GM12872 (cell line): ENCODE data around the gene ABCF2.

ENCODE experiments used
- TF ChIP-seq, protein P1 (sequence below): IDR thresholded peaks from 3 replicates; pipeline ENCODE4 v1.5.1; 2011; ENCODE audit warnings: low read depth, mild to moderate bottlenecking, low read length, moderate library complexity; ENCODE audit not compliant: insufficient read depth

Gene ABCF2

DNA sequence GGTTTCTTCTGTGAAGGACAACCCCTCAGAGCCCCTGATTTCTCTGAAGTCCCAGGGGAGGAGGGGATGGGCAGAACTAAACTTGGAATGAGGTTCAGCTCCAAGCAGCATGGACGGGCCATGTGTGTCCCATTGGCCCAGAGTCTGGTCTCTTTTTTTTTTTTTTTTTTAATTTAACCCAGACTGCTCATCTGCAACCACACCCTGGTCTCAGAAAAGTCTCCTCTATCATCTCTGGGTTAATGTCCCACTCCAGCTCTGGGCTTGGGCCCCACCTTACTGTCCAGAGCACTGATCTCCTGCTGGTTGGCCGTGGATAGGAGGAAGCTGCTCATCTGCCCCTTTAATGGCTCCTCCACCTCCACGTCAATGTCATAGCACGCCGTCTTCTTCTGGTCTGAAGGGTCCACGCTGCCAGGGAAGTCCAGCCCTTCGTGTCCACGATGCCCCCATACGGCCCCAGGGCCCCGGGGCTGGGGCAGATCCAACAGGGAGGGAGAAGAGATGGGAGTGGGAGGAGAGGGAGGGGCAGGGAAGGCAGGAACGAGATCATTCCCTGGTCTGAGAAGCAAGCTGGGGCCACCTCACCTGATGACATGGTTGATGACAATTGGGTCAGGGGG is 12.9 kb upstream of the ABCF2 start:
- TF ChIP-seq, protein P1, sequence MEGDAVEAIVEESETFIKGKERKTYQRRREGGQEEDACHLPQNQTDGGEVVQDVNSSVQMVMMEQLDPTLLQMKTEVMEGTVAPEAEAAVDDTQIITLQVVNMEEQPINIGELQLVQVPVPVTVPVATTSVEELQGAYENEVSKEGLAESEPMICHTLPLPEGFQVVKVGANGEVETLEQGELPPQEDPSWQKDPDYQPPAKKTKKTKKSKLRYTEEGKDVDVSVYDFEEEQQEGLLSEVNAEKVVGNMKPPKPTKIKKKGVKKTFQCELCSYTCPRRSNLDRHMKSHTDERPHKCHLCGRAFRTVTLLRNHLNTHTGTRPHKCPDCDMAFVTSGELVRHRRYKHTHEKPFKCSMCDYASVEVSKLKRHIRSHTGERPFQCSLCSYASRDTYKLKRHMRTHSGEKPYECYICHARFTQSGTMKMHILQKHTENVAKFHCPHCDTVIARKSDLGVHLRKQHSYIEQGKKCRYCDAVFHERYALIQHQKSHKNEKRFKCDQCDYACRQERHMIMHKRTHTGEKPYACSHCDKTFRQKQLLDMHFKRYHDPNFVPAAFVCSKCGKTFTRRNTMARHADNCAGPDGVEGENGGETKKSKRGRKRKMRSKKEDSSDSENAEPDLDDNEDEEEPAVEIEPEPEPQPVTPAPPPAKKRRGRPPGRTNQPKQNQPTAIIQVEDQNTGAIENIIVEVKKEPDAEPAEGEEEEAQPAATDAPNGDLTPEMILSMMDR, result no peak

DNA sequence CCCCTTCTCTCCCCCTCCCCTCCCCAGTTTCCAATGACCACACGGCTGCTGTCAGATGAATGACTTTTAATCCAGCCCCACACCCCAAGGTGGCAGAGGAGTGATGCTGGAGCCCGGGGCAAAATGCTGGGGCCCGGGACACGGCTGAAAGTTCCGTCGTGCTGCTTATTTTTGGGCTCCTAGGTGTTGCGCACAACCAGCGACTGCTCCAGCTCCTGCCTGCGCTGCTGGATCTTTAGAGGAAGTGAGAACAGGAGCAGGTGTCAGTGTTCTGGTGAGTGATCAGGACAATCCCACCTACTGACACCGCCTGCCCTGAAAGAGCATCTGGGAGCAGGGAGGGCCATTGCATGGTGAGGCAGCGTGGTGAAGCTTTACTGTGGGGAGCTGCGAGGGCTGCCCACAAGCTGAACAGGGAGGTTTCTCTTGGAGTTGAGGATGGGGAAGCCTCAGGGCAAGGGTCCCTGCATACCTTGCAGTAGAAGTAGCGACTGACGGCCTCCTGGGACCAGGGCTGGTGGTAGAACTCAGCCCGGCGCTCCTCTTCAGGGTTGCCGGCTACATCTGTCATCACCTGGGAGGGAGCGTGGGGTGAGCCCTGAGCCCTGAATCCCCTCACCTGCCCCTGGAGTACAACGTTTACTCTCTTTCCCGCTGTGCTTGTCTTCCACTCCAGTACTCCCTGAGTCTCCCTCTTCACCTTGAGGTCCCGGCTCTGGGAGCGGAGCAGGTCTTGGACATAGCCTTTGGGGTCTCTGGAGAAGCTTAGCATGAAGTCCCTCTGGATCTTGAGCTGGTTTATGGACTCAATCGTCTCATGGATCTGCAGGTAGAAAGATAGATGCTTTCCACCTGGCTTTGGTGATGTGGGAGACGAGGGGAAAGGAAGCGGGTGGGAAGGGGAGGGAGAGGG is 12.2 kb upstream of the ABCF2 start:
- TF ChIP-seq, protein P1, result no peak

DNA sequence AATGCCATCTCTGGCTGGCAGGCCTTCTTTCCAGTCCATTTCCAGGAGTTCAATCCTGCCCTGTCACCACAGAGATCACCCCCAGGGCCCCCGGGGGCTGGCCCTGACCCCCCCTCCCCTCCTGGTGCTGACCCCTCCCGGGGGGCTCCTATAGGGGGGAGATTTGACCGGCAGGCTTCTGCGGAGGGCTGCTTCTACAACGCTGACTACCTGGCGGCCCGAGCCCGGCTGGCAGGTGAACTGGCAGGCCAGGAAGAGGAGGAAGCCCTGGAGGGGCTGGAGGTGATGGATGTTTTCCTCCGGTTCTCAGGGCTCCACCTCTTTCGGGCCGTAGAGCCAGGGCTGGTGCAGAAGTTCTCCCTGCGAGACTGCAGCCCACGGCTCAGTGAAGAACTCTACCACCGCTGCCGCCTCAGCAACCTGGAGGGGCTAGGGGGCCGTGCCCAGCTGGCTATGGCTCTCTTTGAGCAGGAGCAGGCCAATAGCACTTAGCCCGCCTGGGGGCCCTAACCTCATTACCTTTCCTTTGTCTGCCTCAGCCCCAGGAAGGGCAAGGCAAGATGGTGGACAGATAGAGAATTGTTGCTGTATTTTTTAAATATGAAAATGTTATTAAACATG is 11.3 kb upstream of the ABCF2 start:
- TF ChIP-seq, protein P1, result no peak

DNA sequence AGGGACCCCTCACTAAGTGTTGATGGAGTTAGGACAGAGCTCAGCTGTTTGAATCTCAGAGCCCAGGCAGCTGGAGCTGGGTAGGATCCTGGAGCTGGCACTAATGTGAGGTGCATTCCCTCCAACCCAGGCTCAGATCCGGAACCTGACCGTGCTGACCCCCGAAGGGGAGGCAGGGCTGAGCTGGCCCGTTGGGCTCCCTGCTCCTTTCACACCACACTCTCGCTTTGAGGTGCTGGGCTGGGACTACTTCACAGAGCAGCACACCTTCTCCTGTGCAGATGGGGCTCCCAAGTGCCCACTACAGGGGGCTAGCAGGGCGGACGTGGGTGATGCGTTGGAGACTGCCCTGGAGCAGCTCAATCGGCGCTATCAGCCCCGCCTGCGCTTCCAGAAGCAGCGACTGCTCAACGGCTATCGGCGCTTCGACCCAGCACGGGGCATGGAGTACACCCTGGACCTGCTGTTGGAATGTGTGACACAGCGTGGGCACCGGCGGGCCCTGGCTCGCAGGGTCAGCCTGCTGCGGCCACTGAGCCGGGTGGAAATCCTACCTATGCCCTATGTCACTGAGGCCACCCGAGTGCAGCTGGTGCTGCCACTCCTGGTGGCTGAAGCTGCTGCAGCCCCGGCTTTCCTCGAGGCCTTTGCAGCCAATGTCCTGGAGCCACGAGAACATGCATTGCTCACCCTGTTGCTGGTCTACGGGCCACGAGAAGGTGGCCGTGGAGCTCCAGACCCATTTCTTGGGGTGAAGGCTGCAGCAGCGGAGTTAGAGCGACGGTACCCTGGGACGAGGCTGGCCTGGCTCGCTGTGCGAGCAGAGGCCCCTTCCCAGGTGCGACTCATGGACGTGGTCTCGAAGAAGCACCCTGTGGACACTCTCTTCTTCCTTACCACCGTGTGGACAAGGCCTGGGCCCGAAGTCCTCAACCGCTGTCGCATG is 10.5 kb upstream of the ABCF2 start:
- TF ChIP-seq, protein P1, result no peak

DNA sequence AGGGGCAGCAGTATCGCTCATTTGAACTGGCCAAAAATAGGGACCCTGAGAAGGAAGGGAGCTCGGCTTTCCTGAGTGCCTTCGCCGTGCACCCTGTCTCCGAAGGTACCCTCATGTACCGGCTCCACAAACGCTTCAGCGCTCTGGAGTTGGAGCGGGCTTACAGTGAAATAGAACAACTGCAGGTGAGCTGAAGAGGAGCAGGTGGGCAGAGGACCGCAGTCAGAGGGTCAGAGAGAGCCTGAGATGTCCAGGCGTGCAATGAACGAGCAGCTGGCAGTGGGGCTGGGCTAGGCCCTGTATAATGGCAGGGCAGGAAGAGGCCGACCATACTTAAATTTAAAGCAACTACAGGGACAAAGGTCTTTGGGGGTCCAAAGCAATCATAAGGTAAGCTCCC is 9.4 kb upstream of the ABCF2 start:
- TF ChIP-seq, protein P1, result no peak

DNA sequence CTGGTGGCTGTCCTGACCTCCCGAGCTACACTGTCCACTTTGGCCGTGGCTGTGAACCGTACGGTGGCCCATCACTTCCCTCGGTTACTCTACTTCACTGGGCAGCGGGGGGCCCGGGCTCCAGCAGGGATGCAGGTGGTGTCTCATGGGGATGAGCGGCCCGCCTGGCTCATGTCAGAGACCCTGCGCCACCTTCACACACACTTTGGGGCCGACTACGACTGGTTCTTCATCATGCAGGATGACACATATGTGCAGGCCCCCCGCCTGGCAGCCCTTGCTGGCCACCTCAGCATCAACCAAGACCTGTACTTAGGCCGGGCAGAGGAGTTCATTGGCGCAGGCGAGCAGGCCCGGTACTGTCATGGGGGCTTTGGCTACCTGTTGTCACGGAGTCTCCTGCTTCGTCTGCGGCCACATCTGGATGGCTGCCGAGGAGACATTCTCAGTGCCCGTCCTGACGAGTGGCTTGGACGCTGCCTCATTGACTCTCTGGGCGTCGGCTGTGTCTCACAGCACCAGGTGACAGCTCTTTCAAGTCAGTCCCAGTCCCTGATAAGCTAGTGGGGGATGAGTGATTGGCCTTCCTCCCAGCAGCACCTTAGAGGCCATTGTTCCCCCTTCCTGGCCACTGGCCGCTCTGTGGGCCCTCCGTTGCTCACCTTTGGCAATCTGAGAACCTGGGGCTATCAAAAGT is 8.2 kb upstream of the ABCF2 start:
- TF ChIP-seq, protein P1, result no peak
